Subcutaneous adipose tissue (tissue), 4 donors: ENCODE results near the gene ADK. TPM values are rescaled to one million over a fixed set of nuclear protein-coding genes. Genes with fewer than 3 reads are reported as not detected.

Experiments used
- total RNA-seq, 4 donors: library from RNA; depleted of rRNA; stranded (reverse); fragments of >200 nt; gene quantifications; one replicate each; pipeline ENCODE4 v1.1.0, GENCODE V29; 2016
- TF ChIP-seq, protein P1 (sequence below): fragments of 450-650 bp; IDR thresholded peaks from one replicate; pipeline ENCODE4 v1.5.1; 2016; ENCODE audit warnings: low read depth, mild to moderate bottlenecking, control low read depth, antibody characterized with exemption, moderate library complexity

The ADK gene
- total RNA-seq, 4 donors from 2014 or later, result 21.7 to 52.2 (median 38.8) TPM

GRCh38 chr10:74640134-74640921, 489.3 kb downstream of the ADK start:
- TF ChIP-seq, protein P1, sequence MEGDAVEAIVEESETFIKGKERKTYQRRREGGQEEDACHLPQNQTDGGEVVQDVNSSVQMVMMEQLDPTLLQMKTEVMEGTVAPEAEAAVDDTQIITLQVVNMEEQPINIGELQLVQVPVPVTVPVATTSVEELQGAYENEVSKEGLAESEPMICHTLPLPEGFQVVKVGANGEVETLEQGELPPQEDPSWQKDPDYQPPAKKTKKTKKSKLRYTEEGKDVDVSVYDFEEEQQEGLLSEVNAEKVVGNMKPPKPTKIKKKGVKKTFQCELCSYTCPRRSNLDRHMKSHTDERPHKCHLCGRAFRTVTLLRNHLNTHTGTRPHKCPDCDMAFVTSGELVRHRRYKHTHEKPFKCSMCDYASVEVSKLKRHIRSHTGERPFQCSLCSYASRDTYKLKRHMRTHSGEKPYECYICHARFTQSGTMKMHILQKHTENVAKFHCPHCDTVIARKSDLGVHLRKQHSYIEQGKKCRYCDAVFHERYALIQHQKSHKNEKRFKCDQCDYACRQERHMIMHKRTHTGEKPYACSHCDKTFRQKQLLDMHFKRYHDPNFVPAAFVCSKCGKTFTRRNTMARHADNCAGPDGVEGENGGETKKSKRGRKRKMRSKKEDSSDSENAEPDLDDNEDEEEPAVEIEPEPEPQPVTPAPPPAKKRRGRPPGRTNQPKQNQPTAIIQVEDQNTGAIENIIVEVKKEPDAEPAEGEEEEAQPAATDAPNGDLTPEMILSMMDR, result no peak

GRCh38 chr10:74641659-74642058, 490.6 kb downstream of the ADK start:
- TF ChIP-seq, protein P1, result no peak

GRCh38 chr10:74642901-74643595, 492.0 kb downstream of the ADK start:
- TF ChIP-seq, protein P1, result no peak

GRCh38 chr10:74643596-74643975, 492.6 kb downstream of the ADK start:
- TF ChIP-seq, protein P1, result no peak

GRCh38 chr10:74644738-74645137, 493.7 kb downstream of the ADK start:
- TF ChIP-seq, protein P1, result no peak

GRCh38 chr10:74645692-74646091, 494.7 kb downstream of the ADK start:
- TF ChIP-seq, protein P1, result no peak

- TF ChIP-seq, protein P1, result no peak
Observed at GRCh38 chr10:74650613-74651012, 499.6 kb downstream of the ADK start.
